Panc1 (cell line): ENCODE data around the gene MYO1E. TPM values are rescaled to one million over a fixed set of nuclear protein-coding genes. Genes with fewer than 3 reads are reported as not detected.

Experiments
- ATAC-seq: fragments of 200-7000 bp; cut with Tn5 transposase; 2 replicates; pipeline ENCODE4 v1.9.1; 2020; ENCODE audit warnings: mild to moderate bottlenecking, moderate library complexity
- BruUV-seq: library from RNA; stranded (reverse); fragments of 400-500 nt; replicated peaks from 2 replicates; lab custom pipeline; 2021; lab: Mats Ljungman, UMichigan
- CTCF ChIA-PET: fragments of 300-600 bp; sonication (Branson Sonifier 250); formaldehyde crosslinking; loops from one replicate; lab custom pipeline; 2022; ENCODE audit warnings: antibody characterized with exemption; lab: Charles Lee
- POLR2A ChIA-PET: fragments of 300-600 bp; sonication (Branson Sonifier 250); formaldehyde crosslinking; loops from one replicate; lab custom pipeline; 2022; ENCODE audit warnings: antibody characterized with exemption; lab: Charles Lee
- DNase-seq: peaks from one replicate; pipeline ENCODE4 v3.0.0-alpha.2; 2010; ENCODE audit warnings: low read depth, low spot score
- H3K27ac ChIP-seq: 2 replicates; pipeline ENCODE4 v1.5.1; 2011; ENCODE audit warnings: mild to moderate bottlenecking, low read length, inconsistent platforms
- H3K27me3 ChIP-seq: fragments of 200-500 bp; sonication (Bioruptor generic); 2 replicates; pipeline ENCODE4 v1.6.0; 2014; ENCODE audit warnings: low read length, inconsistent platforms; ENCODE audit not compliant: control insufficient read depth, insufficient read depth
- H3K36me3 ChIP-seq: fragments of 200-500 bp; sonication (Bioruptor generic); 2 replicates; pipeline ENCODE4 v1.5.1; 2014; ENCODE audit warnings: inconsistent platforms, mild to moderate bottlenecking, low read length, moderate library complexity; ENCODE audit not compliant: control insufficient read depth, insufficient read depth
- H3K4me1 ChIP-seq: 2 replicates; pipeline ENCODE4 v1.5.1; 2011; ENCODE audit warnings: inconsistent platforms, mild to moderate bottlenecking, low read length, moderate library complexity; ENCODE audit not compliant: control insufficient read depth, insufficient read depth
- H3K4me3 ChIP-seq, 2 experiments: 2 replicates each; pipeline ENCODE4 v1.5.1; 2011 to 2012; ENCODE audit warnings: low read depth in 2 of 2, low read length in 2 of 2, mild to moderate bottlenecking in 2 of 2, inconsistent platforms in 1 of 2, moderate library complexity in 1 of 2
- H3K9me3 ChIP-seq: fragments of 200-500 bp; sonication (Bioruptor generic); 2 replicates; pipeline ENCODE4 v1.5.1; 2014; ENCODE audit warnings: low read depth, mild to moderate bottlenecking, inconsistent platforms, low read length, moderate library complexity; ENCODE audit not compliant: control insufficient read depth, insufficient read depth
- POLR2AphosphoS5 ChIP-seq: IDR thresholded peaks from 2 replicates; pipeline ENCODE4 v1.6.1; 2012; ENCODE audit warnings: mild to moderate bottlenecking, low read depth, low read length, moderate library complexity
- SIN3A ChIP-seq: IDR thresholded peaks from 2 replicates; pipeline ENCODE4 v1.6.1; 2012; ENCODE audit warnings: low read depth, mild to moderate bottlenecking, low read length, moderate library complexity, borderline replicate concordance; ENCODE audit not compliant: insufficient read depth
- TCF7L2 ChIP-seq: IDR thresholded peaks from 2 replicates; pipeline ENCODE4 v1.6.1; 2011; ENCODE audit warnings: mild to moderate bottlenecking, low read depth, low read length, inconsistent platforms
- in situ Hi-C: cut with HindIII; loops from 2 replicates; pipeline ENCODE4 v1.10.0; 2016; ENCODE audit warnings: low sequenced_read_pairs, low pct_unique_long_range_greater_than_20kb
- intact Hi-C: fragments of 100-400 bp; cut with micrococcal nuclease; formaldehyde crosslinking; loops from one replicate; pipeline ENCODE4 v1.10.0; 2022; ENCODE audit not compliant: unreplicated experiment
- total RNA-seq: library from RNA; stranded (reverse); gene quantifications from one replicate; pipeline ENCODE4 v1.2.1, GENCODE V29; 2021; ENCODE audit not compliant: unreplicated experiment
- TF ChIP-seq, protein P1 (sequence below): fragments of 450-650 bp; IDR thresholded peaks from 2 replicates; pipeline ENCODE4 v1.5.1; 2017; ENCODE audit warnings: mild to moderate bottlenecking
- TF ChIP-seq, protein P2 (sequence below), 2 experiments: IDR thresholded peaks; 2 replicates each; pipeline ENCODE4 v1.6.1; 2011 to 2012; ENCODE audit warnings: low read depth in 2 of 2, control low read depth in 1 of 2, low read length in 1 of 2, mild to moderate bottlenecking in 1 of 2, moderate library complexity in 1 of 2; ENCODE audit not compliant: insufficient read depth in 1 of 2

MYO1E gene
- total RNA-seq, 1 experiment from 2014 or later, result 161 TPM

DNA sequence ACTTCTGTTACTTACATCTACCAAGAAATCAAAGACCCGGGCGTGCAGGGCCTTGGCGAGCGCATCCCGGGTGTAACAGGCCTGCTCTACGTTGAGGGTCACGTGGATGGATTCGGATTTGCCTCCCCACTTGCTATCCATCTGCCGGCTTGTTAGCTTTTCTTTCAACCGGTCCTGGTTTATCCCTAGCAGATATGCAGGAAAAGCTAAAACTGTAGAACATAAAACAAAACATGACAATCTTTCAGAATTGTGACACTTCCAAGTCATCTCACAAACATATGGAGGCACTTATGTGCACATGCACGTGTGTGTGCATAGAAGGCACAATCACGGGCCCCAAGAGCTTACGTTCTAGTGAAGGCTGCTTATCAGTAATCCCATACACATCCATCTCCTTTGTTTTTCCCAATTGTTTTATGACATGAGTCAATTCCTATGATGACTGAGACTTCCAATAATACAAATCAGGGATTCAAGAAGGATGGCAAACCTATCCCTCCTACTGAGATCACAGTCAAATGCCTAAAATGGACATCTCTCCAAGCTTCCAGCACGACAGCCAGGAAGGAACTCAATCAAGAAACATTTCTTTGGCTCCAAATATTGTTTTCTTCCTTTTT is 154.7 kb downstream of the MYO1E start:
- in situ Hi-C loops (no loop called here), intact Hi-C loops (no loop called here)
- no peaks in the 10 kb centered on the region for H3K9me3 ChIP-seq
- no peaks in the 10 kb centered on the region for H3K27me3 ChIP-seq
- H3K36me3 ChIP-seq, result peaks cover 14% of the 10 kb centered on the region
- CTCF ChIA-PET, result no interaction called here
- no peak overlapping the region for H3K27ac ChIP-seq
- DNase-seq (no peak), ATAC-seq (no peak)
- no TSS peak for BruUV-seq
- TF ChIP-seq SIN3A (no peak), TCF7L2 (no peak), POLR2AphosphoS5 (no peak)
- TF ChIP-seq, protein P1, sequence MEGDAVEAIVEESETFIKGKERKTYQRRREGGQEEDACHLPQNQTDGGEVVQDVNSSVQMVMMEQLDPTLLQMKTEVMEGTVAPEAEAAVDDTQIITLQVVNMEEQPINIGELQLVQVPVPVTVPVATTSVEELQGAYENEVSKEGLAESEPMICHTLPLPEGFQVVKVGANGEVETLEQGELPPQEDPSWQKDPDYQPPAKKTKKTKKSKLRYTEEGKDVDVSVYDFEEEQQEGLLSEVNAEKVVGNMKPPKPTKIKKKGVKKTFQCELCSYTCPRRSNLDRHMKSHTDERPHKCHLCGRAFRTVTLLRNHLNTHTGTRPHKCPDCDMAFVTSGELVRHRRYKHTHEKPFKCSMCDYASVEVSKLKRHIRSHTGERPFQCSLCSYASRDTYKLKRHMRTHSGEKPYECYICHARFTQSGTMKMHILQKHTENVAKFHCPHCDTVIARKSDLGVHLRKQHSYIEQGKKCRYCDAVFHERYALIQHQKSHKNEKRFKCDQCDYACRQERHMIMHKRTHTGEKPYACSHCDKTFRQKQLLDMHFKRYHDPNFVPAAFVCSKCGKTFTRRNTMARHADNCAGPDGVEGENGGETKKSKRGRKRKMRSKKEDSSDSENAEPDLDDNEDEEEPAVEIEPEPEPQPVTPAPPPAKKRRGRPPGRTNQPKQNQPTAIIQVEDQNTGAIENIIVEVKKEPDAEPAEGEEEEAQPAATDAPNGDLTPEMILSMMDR, result no peak
- TF ChIP-seq, protein P2, sequence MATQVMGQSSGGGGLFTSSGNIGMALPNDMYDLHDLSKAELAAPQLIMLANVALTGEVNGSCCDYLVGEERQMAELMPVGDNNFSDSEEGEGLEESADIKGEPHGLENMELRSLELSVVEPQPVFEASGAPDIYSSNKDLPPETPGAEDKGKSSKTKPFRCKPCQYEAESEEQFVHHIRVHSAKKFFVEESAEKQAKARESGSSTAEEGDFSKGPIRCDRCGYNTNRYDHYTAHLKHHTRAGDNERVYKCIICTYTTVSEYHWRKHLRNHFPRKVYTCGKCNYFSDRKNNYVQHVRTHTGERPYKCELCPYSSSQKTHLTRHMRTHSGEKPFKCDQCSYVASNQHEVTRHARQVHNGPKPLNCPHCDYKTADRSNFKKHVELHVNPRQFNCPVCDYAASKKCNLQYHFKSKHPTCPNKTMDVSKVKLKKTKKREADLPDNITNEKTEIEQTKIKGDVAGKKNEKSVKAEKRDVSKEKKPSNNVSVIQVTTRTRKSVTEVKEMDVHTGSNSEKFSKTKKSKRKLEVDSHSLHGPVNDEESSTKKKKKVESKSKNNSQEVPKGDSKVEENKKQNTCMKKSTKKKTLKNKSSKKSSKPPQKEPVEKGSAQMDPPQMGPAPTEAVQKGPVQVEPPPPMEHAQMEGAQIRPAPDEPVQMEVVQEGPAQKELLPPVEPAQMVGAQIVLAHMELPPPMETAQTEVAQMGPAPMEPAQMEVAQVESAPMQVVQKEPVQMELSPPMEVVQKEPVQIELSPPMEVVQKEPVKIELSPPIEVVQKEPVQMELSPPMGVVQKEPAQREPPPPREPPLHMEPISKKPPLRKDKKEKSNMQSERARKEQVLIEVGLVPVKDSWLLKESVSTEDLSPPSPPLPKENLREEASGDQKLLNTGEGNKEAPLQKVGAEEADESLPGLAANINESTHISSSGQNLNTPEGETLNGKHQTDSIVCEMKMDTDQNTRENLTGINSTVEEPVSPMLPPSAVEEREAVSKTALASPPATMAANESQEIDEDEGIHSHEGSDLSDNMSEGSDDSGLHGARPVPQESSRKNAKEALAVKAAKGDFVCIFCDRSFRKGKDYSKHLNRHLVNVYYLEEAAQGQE (IDR thresholded peaks at IDR 0.05; ENCODE audit: insufficient read depth in 1 of 2, low read depth in 2 of 2, low read length in 1 of 2), result no peak
- POLR2A ChIA-PET, result no interaction called here
- no peak overlapping the region for H3K4me3 ChIP-seq
- H3K4me1 ChIP-seq, result no peaks in the 10 kb centered on the region

DNA sequence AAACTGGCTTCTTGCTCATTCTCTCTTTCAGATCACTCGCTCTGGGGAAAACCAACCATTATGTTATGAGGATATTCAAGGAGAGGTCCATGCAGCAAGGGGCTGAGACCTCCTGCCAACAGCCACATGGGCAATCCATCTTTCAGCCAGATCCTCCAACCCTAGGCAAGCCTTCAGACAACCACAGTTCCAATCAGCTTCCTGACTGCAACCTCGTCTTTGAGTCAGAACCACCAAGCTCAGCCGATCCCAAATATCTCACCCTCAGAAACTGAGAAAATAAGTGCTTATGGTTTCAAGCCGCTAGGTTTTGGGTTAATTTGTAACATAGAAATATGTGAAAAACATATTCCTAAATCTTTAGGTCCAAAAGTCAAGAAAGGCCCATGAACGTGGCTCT is 155.8 kb downstream of the MYO1E start:
- no TSS peak for BruUV-seq
- POLR2A ChIA-PET, result interaction anchor here (0.6 kb wide), 1 partner anchor 163 kb away, joined by 4 read pairs; no protein-coding TSS in a partner anchor
- in situ Hi-C loops (no loop called here), intact Hi-C loops (no loop called here)
- no peak overlapping the region for H3K4me3 ChIP-seq
- CTCF ChIA-PET, result no interaction called here
- no peaks in the 10 kb centered on the region for H3K4me1 ChIP-seq
- peaks cover 9% of the 10 kb centered on the region for H3K36me3 ChIP-seq
- no peaks in the 10 kb centered on the region for H3K9me3 ChIP-seq
- ATAC-seq (no peak), DNase-seq (no peak)
- no peaks in the 10 kb centered on the region for H3K27me3 ChIP-seq
- TF ChIP-seq SIN3A (no peak), TCF7L2 (no peak), POLR2AphosphoS5 (no peak)
- TF ChIP-seq, protein P2 (IDR thresholded peaks at IDR 0.05; ENCODE audit: insufficient read depth in 1 of 2, low read depth in 2 of 2, low read length in 1 of 2), result no peak
- TF ChIP-seq, protein P1, result no peak
- no peak overlapping the region for H3K27ac ChIP-seq
